Measurements from ENCODE around the gene CORO2B.

Gene CORO2B

GRCh38 chr15:68608844-68609232 lies 30.0 kb downstream of the CORO2B start (continued):
- TF ChIP-seq, protein P1, sequence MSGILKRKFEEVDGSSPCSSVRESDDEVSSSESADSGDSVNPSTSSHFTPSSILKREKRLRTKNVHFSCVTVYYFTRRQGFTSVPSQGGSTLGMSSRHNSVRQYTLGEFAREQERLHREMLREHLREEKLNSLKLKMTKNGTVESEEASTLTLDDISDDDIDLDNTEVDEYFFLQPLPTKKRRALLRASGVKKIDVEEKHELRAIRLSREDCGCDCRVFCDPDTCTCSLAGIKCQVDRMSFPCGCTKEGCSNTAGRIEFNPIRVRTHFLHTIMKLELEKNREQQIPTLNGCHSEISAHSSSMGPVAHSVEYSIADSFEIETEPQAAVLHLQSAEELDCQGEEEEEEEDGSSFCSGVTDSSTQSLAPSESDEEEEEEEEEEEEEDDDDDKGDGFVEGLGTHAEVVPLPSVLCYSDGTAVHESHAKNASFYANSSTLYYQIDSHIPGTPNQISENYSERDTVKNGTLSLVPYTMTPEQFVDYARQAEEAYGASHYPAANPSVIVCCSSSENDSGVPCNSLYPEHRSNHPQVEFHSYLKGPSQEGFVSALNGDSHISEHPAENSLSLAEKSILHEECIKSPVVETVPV (CRISPR knock-in tag; IDR thresholded peaks at IDR 0.05), result no peak

- TF ChIP-seq TOX (CRISPR knock-in tag; IDR thresholded peaks at IDR 0.05; ENCODE audit: borderline replicate concordance) (no peak), CREB5 (CRISPR knock-in tag; IDR thresholded peaks at IDR 0.05; ENCODE audit: low read depth) (no peak), GLIS3 (CRISPR knock-in tag; IDR thresholded peaks at IDR 0.05) (no peak)
- no peak for ATAC-seq
These were observed 30.8 kb downstream of the CORO2B start for GRCh38 chr15:68609629-68610028.

- ATAC-seq, result no peak
- TF ChIP-seq ZNF565 (CRISPR knock-in tag; conservative IDR thresholded peaks at IDR 0.05; ENCODE audit: low read depth) (no peak), CREB5 (CRISPR knock-in tag; IDR thresholded peaks at IDR 0.05; ENCODE audit: low read depth) (no peak), ZNF70 (CRISPR knock-in tag; IDR thresholded peaks at IDR 0.05) (no peak), ZC3H10 (CRISPR knock-in tag; IDR thresholded peaks at IDR 0.05) (no peak), ZFP3 (CRISPR knock-in tag; IDR thresholded peaks at IDR 0.05) (no peak), CSDC2 (CRISPR knock-in tag; IDR thresholded peaks at IDR 0.05) (no peak), RARB (CRISPR knock-in tag; IDR thresholded peaks at IDR 0.05) (no peak), ZNF8 (CRISPR knock-in tag; IDR thresholded peaks at IDR 0.05) (no peak), TOX (CRISPR knock-in tag; IDR thresholded peaks at IDR 0.05; ENCODE audit: borderline replicate concordance) (no peak), TCF4 (CRISPR knock-in tag; IDR thresholded peaks at IDR 0.05; ENCODE audit: borderline replicate concordance) (no peak), GLIS3 (CRISPR knock-in tag; IDR thresholded peaks at IDR 0.05) (no peak), PATZ1 (CRISPR knock-in tag; IDR thresholded peaks at IDR 0.05; ENCODE audit: borderline replicate concordance) (no peak), BACH2 (CRISPR knock-in tag; IDR thresholded peaks at IDR 0.05; ENCODE audit: borderline replicate concordance) (no peak)
- TF ChIP-seq, protein P2, sequence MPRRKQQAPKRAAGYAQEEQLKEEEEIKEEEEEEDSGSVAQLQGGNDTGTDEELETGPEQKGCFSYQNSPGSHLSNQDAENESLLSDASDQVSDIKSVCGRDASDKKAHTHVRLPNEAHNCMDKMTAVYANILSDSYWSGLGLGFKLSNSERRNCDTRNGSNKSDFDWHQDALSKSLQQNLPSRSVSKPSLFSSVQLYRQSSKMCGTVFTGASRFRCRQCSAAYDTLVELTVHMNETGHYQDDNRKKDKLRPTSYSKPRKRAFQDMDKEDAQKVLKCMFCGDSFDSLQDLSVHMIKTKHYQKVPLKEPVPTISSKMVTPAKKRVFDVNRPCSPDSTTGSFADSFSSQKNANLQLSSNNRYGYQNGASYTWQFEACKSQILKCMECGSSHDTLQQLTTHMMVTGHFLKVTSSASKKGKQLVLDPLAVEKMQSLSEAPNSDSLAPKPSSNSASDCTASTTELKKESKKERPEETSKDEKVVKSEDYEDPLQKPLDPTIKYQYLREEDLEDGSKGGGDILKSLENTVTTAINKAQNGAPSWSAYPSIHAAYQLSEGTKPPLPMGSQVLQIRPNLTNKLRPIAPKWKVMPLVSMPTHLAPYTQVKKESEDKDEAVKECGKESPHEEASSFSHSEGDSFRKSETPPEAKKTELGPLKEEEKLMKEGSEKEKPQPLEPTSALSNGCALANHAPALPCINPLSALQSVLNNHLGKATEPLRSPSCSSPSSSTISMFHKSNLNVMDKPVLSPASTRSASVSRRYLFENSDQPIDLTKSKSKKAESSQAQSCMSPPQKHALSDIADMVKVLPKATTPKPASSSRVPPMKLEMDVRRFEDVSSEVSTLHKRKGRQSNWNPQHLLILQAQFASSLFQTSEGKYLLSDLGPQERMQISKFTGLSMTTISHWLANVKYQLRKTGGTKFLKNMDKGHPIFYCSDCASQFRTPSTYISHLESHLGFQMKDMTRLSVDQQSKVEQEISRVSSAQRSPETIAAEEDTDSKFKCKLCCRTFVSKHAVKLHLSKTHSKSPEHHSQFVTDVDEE (CRISPR knock-in tag; IDR thresholded peaks at IDR 0.05), result no peak
- TF ChIP-seq, protein P1 (CRISPR knock-in tag; IDR thresholded peaks at IDR 0.05), result no peak
These were observed 32.0 kb downstream of the CORO2B start for GRCh38 chr15:68610825-68611224.

DNA sequence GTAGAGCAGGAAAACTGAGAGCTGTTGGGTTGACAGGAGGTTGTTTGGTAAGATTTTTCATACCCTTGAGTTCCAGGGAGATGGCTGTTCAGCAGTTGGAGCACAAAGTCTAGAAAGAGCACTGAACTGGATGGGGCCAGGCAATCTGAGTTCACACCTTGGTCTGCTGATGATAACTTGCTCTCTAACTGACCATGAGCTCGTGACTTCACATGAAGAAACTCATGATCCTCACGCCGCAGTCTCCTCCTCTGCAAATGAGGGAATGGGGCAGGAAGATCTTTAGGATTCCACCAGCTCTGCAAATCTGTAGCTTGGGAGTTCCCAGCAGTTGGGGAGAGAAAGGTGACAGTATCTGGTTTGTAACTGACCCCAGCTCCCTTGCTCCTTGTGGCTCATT lies 33.7 kb downstream of the CORO2B start:
- ATAC-seq, result no peak
- TF ChIP-seq TCF4 (CRISPR knock-in tag; IDR thresholded peaks at IDR 0.05; ENCODE audit: borderline replicate concordance) (no peak), ZNF565 (CRISPR knock-in tag; conservative IDR thresholded peaks at IDR 0.05; ENCODE audit: low read depth) (no peak)
- TF ChIP-seq, protein P2 (CRISPR knock-in tag; IDR thresholded peaks at IDR 0.05), result no peak

All from SK-N-SH treated with all-trans-retinoic acid at 6 μM for 48 hours (cell line).